Activated naive CD8-positive, alpha-beta T cell (primary cell): ENCODE data around the gene GSN.

ENCODE experiments used
- H3K27ac Mint-ChIP-seq: one replicate; pipeline ENCODE4 v1.8.0; 2021; ENCODE audit warnings: mixed read lengths
- H3K27me3 Mint-ChIP-seq: one replicate; pipeline ENCODE4 v1.8.0; 2021; ENCODE audit warnings: mixed read lengths
- H3K36me3 Mint-ChIP-seq: one replicate; pipeline ENCODE4 v1.8.0; 2021; ENCODE audit warnings: mixed read lengths
- H3K4me1 Mint-ChIP-seq: one replicate; pipeline ENCODE4 v1.8.0; 2021; ENCODE audit warnings: low read depth, mixed read lengths
- H3K4me3 Mint-ChIP-seq: one replicate; pipeline ENCODE4 v1.8.0; 2021; ENCODE audit warnings: mild to moderate bottlenecking, mixed read lengths
- H3K9me3 Mint-ChIP-seq: one replicate; pipeline ENCODE4 v1.8.0; 2021; ENCODE audit warnings: low read depth, mixed read lengths

GSN gene

DNA sequence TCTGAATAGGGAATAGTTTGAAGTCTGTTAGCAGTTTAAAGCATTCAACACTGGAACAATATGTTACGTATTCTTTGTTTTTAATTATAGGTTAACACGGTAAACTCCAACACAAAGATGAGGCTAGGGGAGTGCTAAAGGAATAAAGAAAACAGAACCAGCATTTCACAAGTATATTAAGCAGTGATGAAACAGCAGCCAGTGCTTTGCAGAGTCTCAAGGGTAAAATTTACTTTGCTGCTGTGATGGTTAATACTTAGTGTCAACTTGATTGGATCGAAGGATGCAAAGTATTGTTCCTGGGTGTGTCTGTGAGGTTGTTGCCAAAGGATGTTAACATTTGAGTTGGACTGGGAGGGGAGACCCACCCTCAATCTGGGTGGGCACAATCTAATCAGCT, 30.0 kb upstream of the GSN start:
- H3K4me3 Mint-ChIP-seq = no peak overlapping the region
- H3K27me3 Mint-ChIP-seq = no peaks in the 10 kb centered on the region
- H3K9me3 Mint-ChIP-seq = no peaks in the 10 kb centered on the region
- H3K36me3 Mint-ChIP-seq = peaks cover 25% of the 10 kb centered on the region
- H3K27ac Mint-ChIP-seq = no peak overlapping the region
- no peaks in the 10 kb centered on the region for H3K4me1 Mint-ChIP-seq

DNA sequence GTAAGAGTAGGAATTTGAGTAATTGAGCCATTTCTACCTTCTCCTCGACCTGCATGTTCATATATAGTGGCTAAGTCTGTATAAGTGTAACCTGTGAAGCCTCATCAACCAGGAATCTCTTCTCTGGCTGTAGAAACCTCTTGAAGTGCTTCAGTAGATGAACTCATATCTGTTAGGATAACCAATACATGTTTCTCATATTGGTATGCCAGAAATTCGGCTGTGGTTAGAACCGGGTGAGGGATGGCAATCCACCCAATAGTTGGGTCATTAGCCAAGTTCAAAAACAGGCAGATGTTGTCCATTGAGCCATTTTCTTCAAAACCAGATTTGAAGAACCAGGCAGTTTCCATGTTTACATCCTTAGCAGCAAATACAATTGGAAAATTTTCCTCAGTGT, 28.9 kb upstream of the GSN start:
- H3K27me3 Mint-ChIP-seq = no peaks in the 10 kb centered on the region
- peaks cover 31% of the 10 kb centered on the region for H3K36me3 Mint-ChIP-seq
- H3K4me1 Mint-ChIP-seq = no peaks in the 10 kb centered on the region
- H3K9me3 Mint-ChIP-seq = peaks cover 4% of the 10 kb centered on the region
- H3K4me3 Mint-ChIP-seq = no peak overlapping the region
- no peak overlapping the region for H3K27ac Mint-ChIP-seq

DNA sequence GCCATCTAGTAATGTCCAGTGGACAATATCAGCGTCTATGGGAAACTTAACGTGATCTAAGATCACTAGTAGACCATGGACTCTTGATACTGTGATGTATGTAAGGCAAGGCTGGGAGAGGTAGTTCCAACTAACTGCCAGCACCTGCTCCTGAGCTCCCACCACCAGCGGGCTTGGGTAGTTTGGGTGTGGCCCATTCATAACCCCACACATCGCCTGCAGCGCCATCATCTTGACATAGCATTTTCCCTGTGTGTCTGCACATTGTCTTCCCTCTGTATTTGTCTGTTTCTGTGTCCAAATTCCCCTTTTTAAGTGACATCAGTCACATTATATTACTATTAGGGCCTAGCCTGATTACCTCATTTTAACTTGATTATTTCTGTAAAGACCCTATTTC, 28.1 kb upstream of the GSN start:
- no peak overlapping the region for H3K4me3 Mint-ChIP-seq
- no peaks in the 10 kb centered on the region for H3K27me3 Mint-ChIP-seq
- H3K27ac Mint-ChIP-seq = no peak overlapping the region
- no peaks in the 10 kb centered on the region for H3K4me1 Mint-ChIP-seq
- peaks cover 27% of the 10 kb centered on the region for H3K36me3 Mint-ChIP-seq
- peaks cover 4% of the 10 kb centered on the region for H3K9me3 Mint-ChIP-seq

DNA sequence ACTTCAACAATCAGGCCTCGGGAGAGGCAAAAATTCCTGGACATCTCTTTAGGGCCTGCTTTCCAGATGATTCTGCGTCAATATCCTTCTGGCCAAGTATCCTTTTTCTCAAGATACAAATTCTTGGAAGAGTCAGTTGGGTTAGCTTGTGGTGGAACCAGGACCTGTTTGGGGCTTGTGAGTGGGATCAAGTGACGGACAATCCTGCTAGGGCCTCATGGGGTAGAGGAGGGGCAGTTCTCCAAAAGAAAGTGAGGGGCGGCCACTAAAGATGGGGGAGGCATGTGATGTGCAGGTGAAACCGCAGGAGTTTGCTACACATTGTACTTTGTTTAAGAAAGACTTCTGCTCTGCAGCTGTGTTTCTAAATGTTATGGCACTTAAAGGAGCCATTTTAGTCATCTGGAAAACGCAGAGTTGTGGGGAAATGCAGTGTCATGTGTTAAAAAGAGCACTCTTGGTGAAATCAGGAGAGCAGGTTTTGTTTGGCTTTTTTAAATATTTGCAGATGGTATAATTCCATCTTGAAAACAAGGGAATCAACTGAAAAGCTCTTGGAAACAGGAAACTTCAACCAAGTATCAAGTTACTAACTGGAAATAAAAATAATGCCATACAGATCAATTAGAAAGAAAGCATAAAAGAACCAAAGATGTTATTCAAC, 27.4 kb upstream of the GSN start:
- H3K9me3 Mint-ChIP-seq = peaks cover 4% of the 10 kb centered on the region
- H3K36me3 Mint-ChIP-seq = peaks cover 29% of the 10 kb centered on the region
- no peak overlapping the region for H3K27ac Mint-ChIP-seq
- H3K4me1 Mint-ChIP-seq = no peaks in the 10 kb centered on the region
- H3K27me3 Mint-ChIP-seq = no peaks in the 10 kb centered on the region
- H3K4me3 Mint-ChIP-seq = no peak overlapping the region

DNA sequence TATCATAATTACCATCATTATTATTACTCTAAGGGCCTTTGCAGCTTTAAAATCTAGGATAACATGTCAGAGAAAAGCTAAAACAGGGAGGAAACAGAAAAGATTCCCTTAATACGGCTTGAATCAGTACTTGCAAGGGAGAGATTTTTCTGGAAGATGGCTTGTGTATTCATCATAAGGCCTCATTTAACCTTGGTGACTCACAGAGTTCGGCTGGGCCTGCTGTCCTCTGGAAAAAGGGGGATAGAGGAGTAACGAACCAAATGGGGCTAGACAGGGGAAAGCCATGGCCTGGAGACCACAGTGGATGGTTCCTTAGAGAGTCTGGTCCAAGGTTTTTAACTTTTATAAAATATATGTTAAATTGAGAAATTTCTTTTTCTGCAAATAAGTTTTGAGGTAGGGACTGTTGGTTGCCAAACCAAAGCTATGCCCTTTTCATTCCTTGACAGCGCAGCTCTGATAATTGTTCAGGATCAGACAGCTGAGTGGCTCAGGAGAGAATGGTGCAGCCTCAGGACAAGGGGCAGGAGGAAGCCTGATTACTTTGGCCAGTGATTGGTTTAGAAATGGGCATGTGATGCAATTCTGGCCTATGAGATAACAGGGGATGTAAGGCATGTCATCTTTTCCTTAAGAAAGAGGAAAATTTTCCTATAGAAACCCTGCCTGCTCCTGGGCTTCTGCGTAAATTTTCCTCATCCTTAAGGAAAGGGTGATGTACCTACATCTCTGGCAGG, 25.6 kb upstream of the GSN start:
- Mint-ChIP-seq H3K4me1 (no peaks in the 10 kb centered on the region), H3K4me3 (no peak overlapping the region), H3K27ac (no peak overlapping the region), H3K9me3 (peaks cover 4% of the 10 kb centered on the region), H3K27me3 (no peaks in the 10 kb centered on the region), H3K36me3 (peaks cover 33% of the 10 kb centered on the region)

DNA sequence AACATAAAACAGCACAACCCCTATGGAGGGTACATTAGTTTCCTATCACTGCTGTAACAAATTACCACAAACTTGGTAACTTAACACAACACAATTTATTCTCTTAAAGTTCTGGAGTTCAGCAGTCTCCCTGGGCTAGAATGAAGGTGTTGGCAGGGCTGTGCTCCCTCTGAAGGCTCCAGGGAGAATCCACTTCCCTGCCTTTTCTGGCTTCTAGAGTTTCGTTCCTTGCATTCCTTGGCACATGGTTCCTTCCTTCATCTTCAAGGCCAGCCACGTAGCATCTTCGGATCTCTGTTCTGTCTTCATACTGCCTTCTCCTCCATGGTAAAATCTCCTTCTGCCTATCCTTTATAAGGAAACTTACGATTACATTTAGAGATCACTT, 25.0 kb upstream of the GSN start:
- no peak overlapping the region for H3K27ac Mint-ChIP-seq
- peaks cover 4% of the 10 kb centered on the region for H3K9me3 Mint-ChIP-seq
- no peaks in the 10 kb centered on the region for H3K4me1 Mint-ChIP-seq
- H3K4me3 Mint-ChIP-seq = no peak overlapping the region
- H3K36me3 Mint-ChIP-seq = peaks cover 33% of the 10 kb centered on the region
- no peaks in the 10 kb centered on the region for H3K27me3 Mint-ChIP-seq

DNA sequence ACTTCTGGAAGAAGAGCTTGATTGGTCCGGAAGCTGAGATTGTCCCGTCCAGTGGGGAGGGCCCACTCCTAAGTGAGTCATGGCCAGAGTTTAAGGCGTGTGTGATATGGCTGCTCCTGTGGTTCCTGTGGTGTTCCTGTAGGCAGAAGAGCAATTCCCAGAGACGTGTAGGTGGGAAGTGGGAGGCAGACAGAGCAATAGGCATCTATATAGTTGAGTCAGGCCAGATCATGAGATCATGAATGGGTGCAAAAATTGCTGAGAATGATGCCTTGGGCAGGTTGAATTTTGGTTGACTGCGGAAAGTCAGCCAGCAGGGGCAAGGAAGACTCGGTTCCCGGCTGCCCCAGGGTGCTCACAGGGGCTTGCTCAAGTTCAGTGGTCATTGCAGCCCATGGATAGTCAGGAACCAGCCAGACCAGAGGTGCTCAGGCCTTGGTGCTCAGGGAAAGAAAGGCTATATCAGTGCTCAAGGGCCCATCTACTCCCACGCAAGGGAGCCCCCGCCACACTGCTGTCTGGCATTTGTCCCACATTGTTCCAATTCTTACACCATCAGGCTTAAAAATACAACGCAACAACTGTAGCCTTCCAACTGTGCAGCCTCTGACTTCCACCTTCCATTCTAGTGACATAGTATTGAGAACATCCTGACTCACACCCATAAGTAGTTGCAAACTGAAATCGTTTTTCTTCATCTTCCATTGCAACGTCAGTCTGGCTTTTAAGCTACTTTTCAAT, 21.0 kb upstream of the GSN start:
- Mint-ChIP-seq H3K27me3 (no peaks in the 10 kb centered on the region), H3K27ac (no peak overlapping the region), H3K4me3 (no peak overlapping the region), H3K4me1 (no peaks in the 10 kb centered on the region), H3K36me3 (peaks cover 19% of the 10 kb centered on the region), H3K9me3 (peaks cover 4% of the 10 kb centered on the region)

DNA sequence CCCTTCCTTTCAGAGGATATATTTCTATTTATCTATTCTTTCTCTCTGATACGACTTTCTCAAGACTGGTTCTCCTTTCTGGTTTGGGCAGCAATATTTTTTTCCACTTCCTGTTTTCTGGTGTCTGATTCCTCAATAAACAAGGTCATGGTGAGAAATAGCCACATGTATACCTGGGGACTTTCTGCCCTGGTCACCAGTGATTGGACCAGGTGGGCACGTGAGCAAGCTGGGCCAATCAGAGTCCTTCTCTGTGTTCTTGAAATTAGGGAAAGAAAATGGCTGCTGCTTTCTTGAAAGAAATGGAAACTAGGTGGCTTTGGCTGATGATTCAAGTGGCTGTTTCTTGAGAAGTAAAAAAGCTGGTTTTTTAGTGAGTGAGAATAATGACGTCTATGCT, 18.4 kb upstream of the GSN start:
- no peak overlapping the region for H3K27ac Mint-ChIP-seq
- H3K9me3 Mint-ChIP-seq = no peaks in the 10 kb centered on the region
- H3K4me3 Mint-ChIP-seq = no peak overlapping the region
- H3K27me3 Mint-ChIP-seq = no peaks in the 10 kb centered on the region
- peaks cover 12% of the 10 kb centered on the region for H3K36me3 Mint-ChIP-seq
- peaks cover 3% of the 10 kb centered on the region for H3K4me1 Mint-ChIP-seq

DNA sequence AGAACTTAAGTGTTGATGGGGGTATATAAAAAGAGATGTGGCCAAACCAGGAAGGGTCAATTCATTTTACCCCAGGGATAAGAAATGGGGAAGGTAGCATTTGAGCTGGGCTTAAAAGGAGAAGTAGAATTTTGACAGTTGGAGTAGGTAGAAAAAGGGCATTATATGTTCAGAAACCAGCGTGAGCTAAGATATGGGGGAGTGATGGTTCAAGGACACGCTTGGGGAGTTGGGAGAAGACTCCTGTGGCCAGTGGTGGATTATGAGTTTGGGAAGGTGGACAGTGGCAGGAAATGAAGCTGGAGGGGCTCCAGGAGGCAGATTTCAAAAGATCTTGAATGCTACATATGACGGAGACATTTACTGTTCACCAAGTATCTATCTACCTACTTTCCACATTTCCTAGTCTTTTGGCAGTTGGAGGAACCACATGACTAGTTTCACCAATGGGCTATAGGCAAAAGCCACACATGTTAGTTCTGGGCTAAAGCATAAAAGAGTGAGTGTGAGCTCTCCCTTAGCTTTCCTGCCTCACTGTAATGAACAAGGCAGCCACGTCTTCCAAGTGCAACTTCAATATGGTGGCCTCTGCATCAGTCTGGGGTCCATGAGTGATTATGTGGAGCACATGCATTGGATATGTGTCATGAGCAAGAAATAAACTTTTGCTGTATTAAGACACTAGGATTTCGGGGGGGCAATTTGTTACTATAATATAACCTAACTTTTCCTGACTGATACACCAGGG, 15.7 kb upstream of the GSN start:
- Mint-ChIP-seq H3K9me3 (no peaks in the 10 kb centered on the region), H3K27ac (no peak overlapping the region), H3K4me1 (peaks cover 3% of the 10 kb centered on the region), H3K36me3 (peaks cover 4% of the 10 kb centered on the region), H3K4me3 (no peak overlapping the region), H3K27me3 (peaks cover 3% of the 10 kb centered on the region)

DNA sequence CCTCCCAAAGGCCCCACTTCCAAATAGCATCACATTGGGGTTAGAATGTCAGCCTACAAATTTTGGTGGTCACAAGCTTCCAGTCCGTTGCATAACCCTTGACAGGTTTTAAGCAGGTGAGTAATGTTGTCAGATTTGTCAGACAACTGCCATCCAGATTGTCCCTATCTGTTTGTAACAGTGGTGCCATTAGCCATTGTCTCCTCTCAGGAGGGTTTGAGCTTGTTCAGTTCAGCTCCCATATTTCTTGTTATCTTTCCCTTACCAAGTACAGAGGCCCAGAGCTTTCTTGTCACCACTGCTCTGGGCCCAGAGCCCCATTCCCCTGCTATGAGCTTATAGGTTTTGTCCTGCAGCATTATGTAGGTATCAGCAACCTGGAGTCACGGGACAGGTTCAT, 14.8 kb upstream of the GSN start:
- Mint-ChIP-seq H3K36me3 (peaks cover 2% of the 10 kb centered on the region), H3K4me3 (no peak overlapping the region), H3K9me3 (no peaks in the 10 kb centered on the region), H3K4me1 (peaks cover 3% of the 10 kb centered on the region), H3K27me3 (peaks cover 3% of the 10 kb centered on the region), H3K27ac (no peak overlapping the region)

DNA sequence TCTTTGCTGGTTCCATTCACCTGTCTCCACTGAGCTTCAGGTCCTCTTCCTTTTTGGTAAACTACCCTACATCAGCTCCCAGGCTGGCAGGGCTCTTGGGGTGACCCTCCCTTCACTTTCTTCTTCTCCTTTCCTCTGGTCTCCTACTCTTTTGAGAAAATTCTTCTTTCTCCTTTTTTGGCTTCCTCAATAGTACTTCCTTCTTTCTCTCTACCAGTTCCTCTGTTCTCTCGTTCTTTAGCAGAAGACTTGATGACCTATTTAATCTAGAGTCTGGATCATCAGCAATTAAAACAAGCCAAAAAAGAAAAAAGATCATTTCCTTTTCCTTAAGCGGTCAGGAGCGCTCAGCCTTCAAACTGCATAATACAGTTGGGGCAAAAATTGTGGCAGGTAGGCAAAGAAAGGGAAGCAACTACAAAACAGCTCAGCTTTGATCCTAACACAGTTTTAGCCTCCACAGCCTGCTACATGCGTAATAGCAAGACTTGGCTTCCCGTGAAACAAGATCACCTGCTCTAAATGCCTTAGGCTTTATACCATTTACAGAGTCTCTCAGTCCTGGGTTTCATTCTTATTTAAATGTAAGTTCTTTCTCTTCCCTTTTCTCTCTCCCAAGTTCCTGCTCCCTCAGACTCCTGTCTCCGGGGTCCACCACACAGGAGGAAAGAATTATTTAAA, 14.0 kb upstream of the GSN start:
- Mint-ChIP-seq H3K9me3 (no peaks in the 10 kb centered on the region), H3K27me3 (peaks cover 3% of the 10 kb centered on the region), H3K4me1 (peaks cover 3% of the 10 kb centered on the region), H3K36me3 (no peaks in the 10 kb centered on the region), H3K27ac (no peak overlapping the region), H3K4me3 (no peak overlapping the region)

DNA sequence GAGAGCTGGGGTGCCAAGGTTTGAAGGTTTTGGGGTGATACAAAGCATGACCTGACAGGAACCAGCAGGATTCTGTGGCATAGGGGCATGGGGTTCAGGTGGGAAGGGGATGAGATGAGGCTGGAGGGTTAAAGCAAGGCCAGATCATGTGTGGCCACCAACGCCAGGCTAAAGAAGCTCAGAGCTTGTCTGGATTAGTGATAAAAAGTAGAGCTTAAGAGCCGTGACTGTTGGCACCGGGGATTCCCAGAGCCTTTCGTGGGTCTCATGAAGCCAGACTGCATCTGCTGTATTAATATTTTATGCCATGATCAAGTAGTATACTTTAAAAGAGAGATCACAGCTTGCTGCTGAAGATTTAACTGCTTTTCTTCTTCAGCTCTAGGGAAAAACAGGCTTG, 8.5 kb upstream of the GSN start:
- Mint-ChIP-seq H3K4me1 (no peaks in the 10 kb centered on the region), H3K4me3 (no peak overlapping the region), H3K9me3 (no peaks in the 10 kb centered on the region), H3K36me3 (peaks cover under 1% of the 10 kb centered on the region), H3K27me3 (peaks cover 3% of the 10 kb centered on the region), H3K27ac (no peak overlapping the region)

DNA sequence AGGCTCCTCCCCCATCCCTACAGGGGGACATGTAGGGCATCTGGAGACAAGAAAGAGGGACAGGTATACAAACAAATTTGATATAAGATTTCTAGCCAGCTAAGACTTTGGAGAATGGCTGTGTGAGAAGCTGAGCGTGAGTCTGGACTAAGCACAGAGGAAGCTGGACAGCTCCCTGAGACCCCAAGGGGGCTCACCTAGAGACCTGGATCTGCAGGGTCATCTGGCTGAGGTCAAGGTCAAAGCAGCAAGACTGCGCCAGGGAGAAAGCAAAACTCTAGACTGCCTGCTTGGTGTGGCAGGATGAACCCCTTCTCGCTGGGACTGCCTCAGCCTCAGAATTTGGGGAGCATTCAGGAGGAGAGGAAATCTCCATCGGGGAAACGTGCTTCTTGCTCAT, 8.0 kb upstream of the GSN start:
- no peak overlapping the region for H3K4me3 Mint-ChIP-seq
- H3K9me3 Mint-ChIP-seq = no peaks in the 10 kb centered on the region
- H3K4me1 Mint-ChIP-seq = no peaks in the 10 kb centered on the region
- peaks cover 3% of the 10 kb centered on the region for H3K27me3 Mint-ChIP-seq
- no peak overlapping the region for H3K27ac Mint-ChIP-seq
- peaks cover 2% of the 10 kb centered on the region for H3K36me3 Mint-ChIP-seq

DNA sequence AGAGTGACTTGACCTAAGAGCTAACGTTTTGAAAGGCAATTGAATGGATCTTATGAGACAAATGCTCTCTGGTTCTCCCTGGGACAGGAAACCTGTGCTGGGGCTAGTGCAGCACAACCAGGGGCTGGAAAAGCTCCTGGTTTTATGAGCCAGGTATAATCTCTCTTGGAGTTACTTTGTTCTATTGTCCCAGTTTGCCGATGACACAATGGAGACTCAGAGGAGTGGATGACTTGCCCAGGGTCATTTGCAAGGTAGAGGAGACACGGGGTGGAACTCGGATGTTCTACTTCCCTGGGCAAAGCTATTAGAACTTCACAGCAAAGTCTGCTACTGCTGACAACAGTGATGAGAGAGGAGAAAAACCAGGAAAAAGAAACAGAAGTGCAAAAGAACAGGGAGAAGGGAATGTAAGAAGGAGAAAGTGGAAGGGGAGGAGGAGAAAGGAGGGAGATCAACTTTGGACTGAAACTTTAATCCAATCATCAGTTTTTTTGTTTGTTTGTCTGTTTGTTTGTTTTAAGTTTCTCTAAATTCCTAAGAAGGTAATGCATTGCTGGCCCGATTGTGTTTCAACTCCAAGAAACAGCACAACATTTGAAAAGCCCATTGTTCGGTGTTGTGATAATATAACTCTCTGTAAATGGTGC, 7.4 kb upstream of the GSN start:
- Mint-ChIP-seq H3K27me3 (peaks cover 3% of the 10 kb centered on the region), H3K4me1 (no peaks in the 10 kb centered on the region), H3K4me3 (no peak overlapping the region), H3K27ac (no peak overlapping the region), H3K36me3 (peaks cover 6% of the 10 kb centered on the region), H3K9me3 (no peaks in the 10 kb centered on the region)
